Measurements from ENCODE around the gene SPAG9.

Gene SPAG9

GRCh38 chr17:50918071-50918932 lies 202.4 kb downstream of the SPAG9 start:
- no peak overlapping the region for H3K27ac ChIP-seq (ENCODE audit: low read depth, low read length)
- TF ChIP-seq EZH2phosphoT487 (IDR thresholded peaks at IDR 0.05; ENCODE audit: borderline replicate concordance, low read length), result no peak
- no peak for TF ChIP-seq CTCF (IDR thresholded peaks at IDR 0.05; ENCODE audit: low read depth, low read length, poor library complexity, severe bottlenecking)
- no peaks in the 10 kb centered on the region for H3F3A ChIP-seq (ENCODE audit: control insufficient read depth, insufficient read depth)
- no peaks in the 10 kb centered on the region for H3K9me2 ChIP-seq (replicated peaks; ENCODE audit: control insufficient read depth, low read length)
- peaks cover 34% of the 10 kb centered on the region for H3K4me1 ChIP-seq (ENCODE audit: control insufficient read depth, low read length)
- no peaks in the 10 kb centered on the region for H3K36me3 ChIP-seq (ENCODE audit: control insufficient read depth, low read length)
- H3K4me2 ChIP-seq (ENCODE audit: low read length), result peak overlapping the region; percentile 68
- no peaks in the 10 kb centered on the region for H4K20me1 ChIP-seq (ENCODE audit: control insufficient read depth, insufficient read depth, low read depth, low read length)
- H3K27me3 ChIP-seq (ENCODE audit: control insufficient read depth, low read length), result no peaks in the 10 kb centered on the region
- H3K4me3 ChIP-seq (ENCODE audit: low read length), result peak overlapping the region; percentile 49
- H3K79me2 ChIP-seq (ENCODE audit: control insufficient read depth, low read length), result no peaks in the 10 kb centered on the region
- no peaks in the 10 kb centered on the region for H3K9me3 ChIP-seq (ENCODE audit: control insufficient read depth, insufficient read depth, low read length)

- Histone ChIP-seq H3K4me1 (ENCODE audit: control insufficient read depth, low read length) (peaks cover 34% of the 10 kb centered on the region), H4K20me1 (ENCODE audit: control insufficient read depth, insufficient read depth, low read depth, low read length) (no peaks in the 10 kb centered on the region), H3F3A (ENCODE audit: control insufficient read depth, insufficient read depth) (no peaks in the 10 kb centered on the region), H3K79me2 (ENCODE audit: control insufficient read depth, low read length) (no peaks in the 10 kb centered on the region), H3K27me3 (ENCODE audit: control insufficient read depth, low read length) (no peaks in the 10 kb centered on the region), H3K27ac (ENCODE audit: low read depth, low read length) (no peak overlapping the region), H3K9me2 (replicated peaks; ENCODE audit: control insufficient read depth, low read length) (no peaks in the 10 kb centered on the region), H3K4me3 (ENCODE audit: low read length) (peak overlapping the region; percentile 49), H3K4me2 (ENCODE audit: low read length) (peak overlapping the region; percentile 68), H3K36me3 (ENCODE audit: control insufficient read depth, low read length) (no peaks in the 10 kb centered on the region), H3K9me3 (ENCODE audit: control insufficient read depth, insufficient read depth, low read length) (no peaks in the 10 kb centered on the region)
- TF ChIP-seq EZH2phosphoT487 (IDR thresholded peaks at IDR 0.05; ENCODE audit: borderline replicate concordance, low read length) (no peak), CTCF (IDR thresholded peaks at IDR 0.05; ENCODE audit: low read depth, low read length, poor library complexity, severe bottlenecking) (no peak)
Observed at GRCh38 chr17:50917418-50917743, 203.3 kb downstream of the SPAG9 start.

GRCh38 chr17:50916708-50917417 lies 203.8 kb downstream of the SPAG9 start:
- Histone ChIP-seq H3K27ac (ENCODE audit: low read depth, low read length) (no peak overlapping the region), H4K20me1 (ENCODE audit: control insufficient read depth, insufficient read depth, low read depth, low read length) (no peaks in the 10 kb centered on the region), H3K79me2 (ENCODE audit: control insufficient read depth, low read length) (no peaks in the 10 kb centered on the region), H3K9me3 (ENCODE audit: control insufficient read depth, insufficient read depth, low read length) (no peaks in the 10 kb centered on the region), H3F3A (ENCODE audit: control insufficient read depth, insufficient read depth) (no peaks in the 10 kb centered on the region), H3K4me2 (ENCODE audit: low read length) (peak overlapping the region; percentile 68), H3K4me3 (ENCODE audit: low read length) (peak overlapping the region; percentile 49), H3K4me1 (ENCODE audit: control insufficient read depth, low read length) (peaks cover 34% of the 10 kb centered on the region), H3K9me2 (replicated peaks; ENCODE audit: control insufficient read depth, low read length) (no peaks in the 10 kb centered on the region), H3K27me3 (ENCODE audit: control insufficient read depth, low read length) (no peaks in the 10 kb centered on the region), H3K36me3 (ENCODE audit: control insufficient read depth, low read length) (no peaks in the 10 kb centered on the region)
- TF ChIP-seq CTCF (IDR thresholded peaks at IDR 0.05; ENCODE audit: low read depth, low read length, poor library complexity, severe bottlenecking) (no peak), EZH2phosphoT487 (IDR thresholded peaks at IDR 0.05; ENCODE audit: borderline replicate concordance, low read length) (no peak)
